CD4-positive, alpha-beta memory T cell (primary cell): Measurements from ENCODE around the gene TOR2A. TPM values are rescaled to one million over a fixed set of nuclear protein-coding genes. Genes with fewer than 3 reads are reported as not detected.
A peak's percentile ranks its signal among the peaks of the same experiment; 100 is the strongest.

Source experiments
- CTCF ChIA-PET: fragments of 350-600 bp; sonication (Branson Sonifier 250); formaldehyde crosslinking; loops from one replicate; lab custom pipeline; 2021; ENCODE audit warnings: inconsistent platforms; ENCODE audit not compliant: partially characterized antibody; lab: Charles Lee
- POLR2A ChIA-PET: fragments of 350-600 bp; sonication (Branson Sonifier 250); formaldehyde crosslinking; loops from one replicate; lab custom pipeline; 2021; ENCODE audit not compliant: partially characterized antibody; lab: Charles Lee
- DNase-seq, 5 donors: peaks; one replicate each; pipeline versions ENCODE4 v3.0.0 to v3.0.0-alpha.2; 2020 to 2022; ENCODE audit warnings: mixed read lengths in 1 of 5
- H3K27ac ChIP-seq: one replicate; pipeline ENCODE4 v1.7.0; 2013; ENCODE audit warnings: low read depth, low read length
- H3K27me3 ChIP-seq: 2 replicates; pipeline ENCODE4 v1.7.0; 2013; ENCODE audit warnings: mild to moderate bottlenecking, low read length, moderate library complexity; ENCODE audit not compliant: insufficient read depth
- H3K36me3 ChIP-seq: 2 replicates; pipeline ENCODE4 v1.7.0; 2013; ENCODE audit warnings: mild to moderate bottlenecking, low read length, moderate library complexity; ENCODE audit not compliant: insufficient read depth
- H3K4me1 ChIP-seq: 2 replicates; pipeline ENCODE4 v1.7.0; 2013; ENCODE audit warnings: mild to moderate bottlenecking, low read length, moderate library complexity; ENCODE audit not compliant: insufficient read depth
- H3K4me3 ChIP-seq, 2 donors: one replicate each; pipeline ENCODE4 v1.7.0; 2013; ENCODE audit warnings: low read length in 2 of 2, mild to moderate bottlenecking in 1 of 2
- H3K9me3 ChIP-seq, 2 donors: one replicate each; pipeline ENCODE4 v1.7.0; 2013; ENCODE audit warnings: low read length in 2 of 2, control low read depth in 1 of 2; ENCODE audit not compliant: control insufficient read depth in 1 of 2
- H3K27ac Mint-ChIP-seq, 7 donors: one replicate each; pipeline ENCODE4 v1.8.0; 2020 to 2021; ENCODE audit warnings: mixed read lengths in 7 of 7, mild to moderate bottlenecking in 6 of 7, inconsistent platforms in 3 of 7, moderate library complexity in 3 of 7
- H3K27me3 Mint-ChIP-seq, 2 donors: one replicate each; pipeline ENCODE4 v1.8.0; 2020 to 2021; ENCODE audit warnings: mixed read lengths in 2 of 2
- H3K36me3 Mint-ChIP-seq, 2 donors: one replicate each; pipeline ENCODE4 v1.8.0; 2020 to 2021; ENCODE audit warnings: mixed read lengths in 2 of 2, inconsistent platforms in 1 of 2, mild to moderate bottlenecking in 1 of 2
- H3K4me1 Mint-ChIP-seq, 4 donors: one replicate each; pipeline ENCODE4 v1.8.0; 2020 to 2021; ENCODE audit warnings: mixed read lengths in 4 of 4, mild to moderate bottlenecking in 1 of 4
- H3K4me3 Mint-ChIP-seq, 8 donors: one replicate each; pipeline ENCODE4 v1.8.0; 2020 to 2021; ENCODE audit warnings: mixed read lengths in 8 of 8, mild to moderate bottlenecking in 7 of 8, moderate library complexity in 6 of 8, inconsistent platforms in 3 of 8
- H3K9me3 Mint-ChIP-seq, 8 donors: one replicate each; pipeline ENCODE4 v1.8.0; 2020 to 2021; ENCODE audit warnings: mixed read lengths in 8 of 8, mild to moderate bottlenecking in 5 of 8, inconsistent platforms in 3 of 8, moderate library complexity in 1 of 8
- intact Hi-C: fragments of 100-400 bp; cut with micrococcal nuclease; formaldehyde crosslinking; loops from one replicate; pipeline ENCODE4 v1.15.1; 2023
- polyA plus RNA-seq, 2 donors: library from polyadenylated mRNA; unstranded; fragments of 300-500 nt; fragmentation: Illumina TruSeq; gene quantifications; one replicate each; pipeline ENCODE4 v1.2.3, GENCODE V29; 2021
- total RNA-seq, 2 experiments: library from RNA; stranded (reverse); gene quantifications; one replicate each; pipeline ENCODE4 v1.2.3, GENCODE V29; 2021

The TOR2A gene
- total and polyA plus RNA-seq, 4 experiments from 2014 or later = 14.3 to 27.1 (median 20.8) TPM

GRCh38 chr9:127720031-127720864 is 14.8 kb downstream of the TOR2A start:
- Histone ChIP-seq H3K27ac (peak overlapping the region; percentile 13), H3K36me3 (no peaks in the 10 kb centered on the region)
- peak; percentile 27 to 46 (median 44) for DNase-seq

GRCh38 chr9:127717766-127718165 is 17.3 kb downstream of the TOR2A start:
- ChIA-PET POLR2A (interaction anchor here (1.1 to 6.3 kb wide), 2 partner anchors 14 to 17 kb away, joined by 3 to 39 read pairs; partner anchors contain the start of gene TOR2A), CTCF (interaction anchor here (1.6 kb wide), 1 partner anchor 17 kb away, joined by 7 read pairs; the partner anchor contains the start of gene TOR2A)
- Histone ChIP-seq H3K9me3 (no peaks in the 10 kb centered on the region), H3K4me1 (peaks cover 39% of the 10 kb centered on the region), H3K4me3 (no peak overlapping the region), H3K36me3 (no peaks in the 10 kb centered on the region), H3K27me3 (no peaks in the 10 kb centered on the region), H3K27ac (no peak overlapping the region)
- H3K9me3 Mint-ChIP-seq = no peaks in the 10 kb centered on the region
- no peaks in the 10 kb centered on the region for H3K27me3 Mint-ChIP-seq
- peak overlapping the region in 2 of 7 donors; percentile 68 to 71 for H3K27ac Mint-ChIP-seq
- DNase-seq = peak in 1 of 5 donors; percentile 11
- peak overlapping the region in 1 of 8 donors; percentile 54 for H3K4me3 Mint-ChIP-seq
- peaks cover 0 to 6% of the 10 kb centered on the region in 2 donors for H3K36me3 Mint-ChIP-seq
- peaks cover 21 to 40% (median 27%) of the 10 kb centered on the region in 4 donors for H3K4me1 Mint-ChIP-seq
- intact Hi-C loops = loop anchor here (5.0 kb wide), 1 partner anchor 265 kb away; the partner anchor contains the start of genes LRSAM1 and RPL12

More at GRCh38 chr9:127720031-127720864, 14.8 kb downstream of the TOR2A start:
- ChIA-PET POLR2A (interaction anchor here (0.6 to 6.3 kb wide), 3 partner anchors 14 to 112 kb away, joined by 3 to 39 read pairs (median 4); partner anchors contain the start of gene TOR2A), CTCF (interaction anchor here (0.9 to 1.7 kb wide), 2 partner anchors 12 to 21 kb away, joined by 3 to 4 read pairs; no protein-coding TSS in a partner anchor)
- Mint-ChIP-seq H3K27ac (peak overlapping the region; percentile 79 to 96 (median 85)), H3K9me3 (no peaks in the 10 kb centered on the region), H3K27me3 (no peaks in the 10 kb centered on the region), H3K4me1 (peaks cover 19 to 37% (median 23%) of the 10 kb centered on the region in 4 donors), H3K4me3 (peak overlapping the region in 7 of 8 donors; percentile 30 to 81 (median 73)), H3K36me3 (peaks cover 0 to 6% of the 10 kb centered on the region in 2 donors)
- no peaks in the 10 kb centered on the region for H3K9me3 ChIP-seq
- intact Hi-C loops = no loop called here
- H3K4me3 ChIP-seq = no peak overlapping the region
- H3K4me1 ChIP-seq = peaks cover 30% of the 10 kb centered on the region
- no peaks in the 10 kb centered on the region for H3K27me3 ChIP-seq

- Mint-ChIP-seq H3K36me3 (peaks cover 0 to 6% of the 10 kb centered on the region in 2 donors), H3K9me3 (no peaks in the 10 kb centered on the region), H3K4me3 (peak overlapping the region; percentile 15 to 100 (median 98)), H3K27me3 (no peaks in the 10 kb centered on the region), H3K27ac (peak overlapping the region; percentile 83 to 99 (median 98)), H3K4me1 (peaks cover 24 to 39% (median 29%) of the 10 kb centered on the region in 4 donors)
- Histone ChIP-seq H3K9me3 (no peaks in the 10 kb centered on the region), H3K27me3 (no peaks in the 10 kb centered on the region), H3K4me3 (peak overlapping the region in 1 of 2 donors; percentile 91), H3K27ac (peak overlapping the region; percentile 71), H3K36me3 (no peaks in the 10 kb centered on the region), H3K4me1 (peaks cover 42% of the 10 kb centered on the region)
- DNase-seq = peak in 1 of 5 donors; percentile 41
- ChIA-PET CTCF (interaction anchor here (0.9 to 3.4 kb wide), 4 partner anchors 9 to 194 kb away, joined by 3 to 23 read pairs (median 3); partner anchors contain the start of gene TOR2A), POLR2A (interaction anchor here (0.7 to 6.3 kb wide), 14 partner anchors 8 to 1320 kb away, joined by 3 to 39 read pairs (median 5); partner anchors contain the start of genes CDK9, LRSAM1, MIGA2 and RPL12)
- intact Hi-C loops = loop anchor here (5.0 kb wide), 1 partner anchor 264 kb away; the partner anchor contains the start of genes LRSAM1 and RPL12
Measured at GRCh38 chr9:127716412-127716811, 18.7 kb downstream of the TOR2A start.

GRCh38 chr9:127715470-127716337 is 19.4 kb downstream of the TOR2A start, which contains the start of the genes PTRH1 and TTC16:
Gene PTRH1, minus strand, starts transcription at chr9:127715663. Its CDS starts 24 bp downstream, at chr9:127715639.
Gene TTC16, plus strand, starts transcription at chr9:127716079. Its CDS starts 67 bp downstream, at chr9:127716146.
- Mint-ChIP-seq H3K27ac (peak within 1 kb of the TSS; percentile 83 to 99 (median 98)), H3K4me3 (peak within 1 kb of the TSS; percentile 95 to 100 (median 99)), H3K4me1 (peaks cover 26 to 40% (median 34%) of the 10 kb centered on the region in 4 donors), H3K27me3 (no peaks in the 10 kb centered on the region), H3K36me3 (peaks cover 0 to 6% of the 10 kb centered on the region in 2 donors), H3K9me3 (no peaks in the 10 kb centered on the region)
- no peaks in the 10 kb centered on the region for H3K27me3 ChIP-seq
- ChIA-PET POLR2A (interaction anchor here (0.7 to 6.3 kb wide), 21 partner anchors 8 to 1320 kb away, joined by 3 to 39 read pairs (median 5); partner anchors contain the start of genes CDK9, LRSAM1, MIGA2 and PIP5KL1), CTCF (interaction anchor here (0.9 to 3.4 kb wide), 6 partner anchors 8 to 195 kb away, joined by 3 to 23 read pairs (median 3); partner anchors contain the start of gene TOR2A)
- intact Hi-C loops = loop anchor here (1.0 to 5.0 kb wide), 4 partner anchors 16 to 263 kb away; partner anchors contain the start of genes LRSAM1, RPL12, STXBP1 and TOR2A
- peaks cover 45% of the 10 kb centered on the region for H3K4me1 ChIP-seq
- peak; percentile 95 to 97 (median 96) for DNase-seq
- H3K9me3 ChIP-seq = no peaks in the 10 kb centered on the region
- peak within 1 kb of the TSS; percentile 71 for H3K27ac ChIP-seq
- no peaks in the 10 kb centered on the region for H3K36me3 ChIP-seq
- peak within 1 kb of the TSS; percentile 45 to 91 for H3K4me3 ChIP-seq

- intact Hi-C loops = loop anchor here (1.0 to 5.0 kb wide), 4 partner anchors 16 to 263 kb away; partner anchors contain the start of genes LRSAM1, RPL12, STXBP1 and TOR2A
- ChIA-PET POLR2A (interaction anchor here (0.9 to 6.3 kb wide), 16 partner anchors 10 to 264 kb away, joined by 3 to 39 read pairs (median 5); partner anchors contain the start of genes CDK9, LRSAM1, PIP5KL1 and RPL12), CTCF (interaction anchor here (1.0 to 3.4 kb wide), 4 partner anchors 7 to 70 kb away, joined by 3 to 23 read pairs (median 4); partner anchors contain the start of gene TOR2A)
- H3K27ac Mint-ChIP-seq = peak overlapping the region; percentile 83 to 99 (median 98)
- Histone ChIP-seq H3K9me3 (no peaks in the 10 kb centered on the region), H3K36me3 (no peaks in the 10 kb centered on the region), H3K27me3 (no peaks in the 10 kb centered on the region), H3K27ac (peak overlapping the region; percentile 71), H3K4me3 (peak overlapping the region; percentile 45 to 91), H3K4me1 (peaks cover 41% of the 10 kb centered on the region)
- H3K4me3 Mint-ChIP-seq = peak overlapping the region; percentile 95 to 100 (median 99)
- peaks cover 0 to 6% of the 10 kb centered on the region in 2 donors for H3K36me3 Mint-ChIP-seq
- no peaks in the 10 kb centered on the region for H3K27me3 Mint-ChIP-seq
- H3K9me3 Mint-ChIP-seq = no peaks in the 10 kb centered on the region
- H3K4me1 Mint-ChIP-seq = peaks cover 22 to 42% (median 33%) of the 10 kb centered on the region in 4 donors
- no peak for DNase-seq
Measured at GRCh38 chr9:127714951-127715469, 20.1 kb downstream of the TOR2A start.
